Epithelial cell of proximal tubule (primary cell): ENCODE data around the gene SETBP1. TPM values are rescaled to one million over a fixed set of nuclear protein-coding genes. Genes with fewer than 3 reads are reported as not detected.

Experiments
- DNase-seq: peaks from one replicate; pipeline ENCODE4 v3.0.0-alpha.2; 2011; ENCODE audit warnings: low read depth
- H3K4me3 ChIP-seq: 2 replicates; pipeline ENCODE4 v1.5.1; 2011; ENCODE audit warnings: low read depth, mild to moderate bottlenecking, low read length
- total RNA-seq: library from RNA; depleted of rRNA; stranded (reverse); fragments of >200 nt; gene quantifications from 2 replicates; pipeline ENCODE4 v1.2.3, GENCODE V29; 2015
- TF ChIP-seq, protein P1 (sequence below): conservative IDR thresholded peaks from 2 replicates; pipeline ENCODE4 v1.5.1; 2012; ENCODE audit warnings: low read depth, mild to moderate bottlenecking, low read length

The SETBP1 gene
- total RNA-seq, 1 donor from 2014 or later = 2.4 TPM

DNA sequence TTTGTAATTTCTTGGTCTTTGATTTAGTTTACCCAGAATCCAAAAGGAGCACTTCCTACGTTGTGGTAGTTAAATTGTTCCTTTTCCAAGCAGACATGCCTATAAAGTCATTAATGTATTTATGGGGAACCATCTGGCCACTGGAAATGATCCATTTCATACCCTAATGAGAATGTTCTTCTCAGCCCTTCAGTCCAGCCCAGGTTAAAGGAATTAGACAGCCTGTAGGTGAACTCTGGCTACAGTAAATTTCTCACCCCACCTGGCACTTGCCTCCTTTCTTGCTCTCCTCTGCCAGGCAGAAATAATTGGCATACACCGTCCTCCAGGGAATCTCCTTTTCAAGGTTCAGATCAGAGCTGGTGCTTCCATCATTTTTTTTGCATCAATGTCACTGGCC, 121.1 kb downstream of the SETBP1 start:
- TF ChIP-seq, protein P1, sequence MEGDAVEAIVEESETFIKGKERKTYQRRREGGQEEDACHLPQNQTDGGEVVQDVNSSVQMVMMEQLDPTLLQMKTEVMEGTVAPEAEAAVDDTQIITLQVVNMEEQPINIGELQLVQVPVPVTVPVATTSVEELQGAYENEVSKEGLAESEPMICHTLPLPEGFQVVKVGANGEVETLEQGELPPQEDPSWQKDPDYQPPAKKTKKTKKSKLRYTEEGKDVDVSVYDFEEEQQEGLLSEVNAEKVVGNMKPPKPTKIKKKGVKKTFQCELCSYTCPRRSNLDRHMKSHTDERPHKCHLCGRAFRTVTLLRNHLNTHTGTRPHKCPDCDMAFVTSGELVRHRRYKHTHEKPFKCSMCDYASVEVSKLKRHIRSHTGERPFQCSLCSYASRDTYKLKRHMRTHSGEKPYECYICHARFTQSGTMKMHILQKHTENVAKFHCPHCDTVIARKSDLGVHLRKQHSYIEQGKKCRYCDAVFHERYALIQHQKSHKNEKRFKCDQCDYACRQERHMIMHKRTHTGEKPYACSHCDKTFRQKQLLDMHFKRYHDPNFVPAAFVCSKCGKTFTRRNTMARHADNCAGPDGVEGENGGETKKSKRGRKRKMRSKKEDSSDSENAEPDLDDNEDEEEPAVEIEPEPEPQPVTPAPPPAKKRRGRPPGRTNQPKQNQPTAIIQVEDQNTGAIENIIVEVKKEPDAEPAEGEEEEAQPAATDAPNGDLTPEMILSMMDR = no peak
- H3K4me3 ChIP-seq = no peak overlapping the region
- DNase-seq = no peak

DNA sequence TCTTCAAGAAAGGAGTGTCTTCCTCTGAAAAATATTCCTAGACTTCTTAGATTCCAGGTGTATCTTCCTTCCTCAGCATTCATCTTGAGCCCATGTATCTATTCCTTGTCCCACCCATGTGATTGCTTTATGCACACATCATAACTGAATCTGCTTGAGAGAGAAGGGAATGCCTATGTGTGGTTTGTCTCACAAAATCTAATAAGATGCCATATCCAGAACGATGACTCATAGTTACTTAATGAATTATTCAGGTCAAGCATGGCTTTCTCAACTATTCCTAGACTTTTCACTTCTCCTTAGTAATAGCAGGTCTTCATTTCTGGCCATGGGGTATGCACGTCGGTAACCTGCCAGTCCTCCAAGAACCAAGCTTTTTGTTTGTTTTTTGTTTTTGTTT, 121.8 kb downstream of the SETBP1 start:
- DNase-seq = no peak
- TF ChIP-seq, protein P1 = no peak
- H3K4me3 ChIP-seq = peak overlapping the region; percentile 20

DNA sequence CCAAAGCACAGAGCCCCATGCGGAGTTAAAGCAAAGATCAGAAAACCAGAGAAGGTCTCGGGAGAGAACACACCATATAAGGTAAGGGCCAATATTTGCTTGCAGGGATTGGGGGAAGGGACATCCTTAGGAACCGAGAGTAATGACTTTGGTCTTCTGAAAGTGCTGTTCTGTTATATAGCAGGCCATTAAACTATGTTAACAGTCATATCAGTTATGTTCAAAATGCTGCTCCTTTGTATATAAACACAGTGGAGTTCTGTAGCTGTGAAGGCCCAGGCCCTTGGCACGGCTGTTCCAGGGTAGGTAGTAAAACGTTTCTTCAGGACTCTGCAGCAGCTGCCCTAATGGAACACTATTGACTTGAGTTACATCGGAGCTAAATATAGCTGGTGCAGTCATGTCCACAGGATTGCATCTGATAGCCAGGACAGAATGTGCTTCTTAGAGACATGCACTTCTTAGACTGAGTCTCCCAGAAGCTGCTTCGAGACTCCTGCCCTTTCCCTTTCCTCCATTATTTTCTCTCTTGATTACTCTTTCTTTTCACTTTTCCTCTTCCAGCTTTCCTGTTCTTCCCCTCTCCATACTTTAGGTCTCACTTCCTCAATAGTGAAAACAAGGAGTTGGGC, 122.4 kb downstream of the SETBP1 start:
- TF ChIP-seq, protein P1 = no peak
- DNase-seq = no peak
- H3K4me3 ChIP-seq = peak overlapping the region; percentile 20

DNA sequence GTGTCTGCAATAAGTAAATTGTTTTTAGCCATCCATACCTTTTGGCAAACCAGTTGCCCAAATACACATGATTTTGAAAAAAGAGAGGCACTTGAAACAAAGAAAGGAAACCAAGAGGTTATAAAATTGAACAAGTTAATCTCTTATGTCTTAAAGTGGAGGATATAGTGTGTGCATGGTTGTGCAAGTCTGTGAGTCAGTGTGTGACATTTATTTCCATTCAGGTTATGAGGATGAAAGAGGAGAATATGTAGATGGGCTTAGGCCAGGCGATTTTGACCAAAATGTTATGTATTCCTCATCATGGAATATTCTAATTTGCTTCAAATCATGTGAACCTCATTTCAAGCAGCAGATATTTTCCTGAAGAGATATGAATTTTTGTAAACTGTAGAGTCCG, 123.3 kb downstream of the SETBP1 start:
- no peak for DNase-seq
- TF ChIP-seq, protein P1 = no peak
- no peak overlapping the region for H3K4me3 ChIP-seq

- TF ChIP-seq, protein P1 = no peak
- no peak overlapping the region for H3K4me3 ChIP-seq
These were observed 124.5 kb downstream of the SETBP1 start for GRCh38 chr18:44805176-44805575.

DNA sequence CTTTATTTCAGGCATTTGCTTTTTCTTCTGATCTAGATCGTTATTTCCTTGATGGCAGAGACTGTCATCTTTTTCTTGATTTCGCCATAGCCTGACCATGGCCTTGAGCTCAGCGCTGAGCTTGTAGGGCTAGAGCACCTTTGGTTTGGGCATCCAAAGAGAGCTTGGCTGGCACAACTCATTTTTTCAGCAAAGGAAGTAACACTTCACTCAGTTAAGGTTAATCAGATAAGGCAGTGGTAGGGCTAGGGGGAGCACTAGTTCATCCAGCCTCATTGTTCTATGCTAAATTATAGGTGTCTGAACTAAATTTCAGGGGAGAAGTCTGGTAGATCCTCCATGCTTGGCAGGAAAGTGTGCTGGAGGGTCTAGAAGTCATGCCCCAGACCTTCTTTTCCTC, 125.0 kb downstream of the SETBP1 start:
- H3K4me3 ChIP-seq = no peak overlapping the region
- DNase-seq = no peak
- TF ChIP-seq, protein P1 = no peak

More at GRCh38 chr18:44805176-44805575, 124.5 kb downstream of the SETBP1 start:
- DNase-seq = no peak

DNA sequence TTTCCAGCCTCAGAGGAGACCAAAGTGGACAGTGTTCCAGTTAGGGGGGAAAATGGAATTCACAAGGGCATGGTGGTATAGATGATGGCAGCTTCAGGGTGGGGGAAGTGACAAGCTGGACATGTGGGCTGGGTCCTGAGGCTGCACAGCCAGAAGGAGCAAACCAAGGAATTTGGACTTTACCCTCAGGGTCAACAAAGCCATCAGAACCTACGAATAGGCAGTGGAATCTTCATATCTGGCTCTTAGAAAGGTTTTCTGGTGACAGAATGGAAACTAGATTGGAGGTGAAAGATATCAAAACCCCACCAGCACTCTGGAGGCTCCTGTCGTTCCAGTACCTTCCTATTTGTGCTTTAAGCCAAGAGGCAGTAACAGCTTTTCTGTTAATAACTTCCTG, 127.1 kb downstream of the SETBP1 start:
- DNase-seq = no peak
- TF ChIP-seq, protein P1 = no peak

More for the DNA sequence above, 127.1 kb downstream of the SETBP1 start:
- no peak overlapping the region for H3K4me3 ChIP-seq
